PC-9 (cell line): Measurements from ENCODE around the gene EYA4. TPM values are rescaled to one million over a fixed set of nuclear protein-coding genes. Genes with fewer than 3 reads are reported as not detected.

ENCODE experiments used
- BruUV-seq: library from RNA; stranded (reverse); fragments of 400-500 nt; replicated peaks from 2 replicates; lab custom pipeline; 2021; lab: Mats Ljungman, UMichigan
- CTCF ChIA-PET: fragments of 300-600 bp; sonication (Branson Sonifier 250); formaldehyde crosslinking; loops from one replicate; lab custom pipeline; 2022; ENCODE audit warnings: antibody characterized with exemption; lab: Charles Lee
- POLR2A ChIA-PET: fragments of 300-600 bp; sonication (Branson Sonifier 250); formaldehyde crosslinking; loops from one replicate; lab custom pipeline; 2022; ENCODE audit warnings: antibody characterized with exemption; ENCODE audit not compliant: unreplicated experiment; lab: Charles Lee
- DNase-seq, 2 experiments: peaks; one replicate each; pipeline versions ENCODE4 v3.0.0 to v3.0.0-alpha.2; 2015 to 2022; ENCODE audit warnings: mixed read lengths in 1 of 2
- H2AFZ ChIP-seq: fragments of 200-600 bp; sonication (generic); 2 replicates; pipeline ENCODE4 v1.8.1; 2017; ENCODE audit warnings: antibody characterized with exemption
- H3F3A ChIP-seq: fragments of 200-600 bp; sonication (generic); 2 replicates; pipeline ENCODE4 v1.8.1; 2017; ENCODE audit warnings: antibody characterized with exemption, mild to moderate bottlenecking, low read depth; ENCODE audit not compliant: insufficient read depth
- H3K27ac ChIP-seq: fragments of 200-600 bp; sonication (generic); 2 replicates; pipeline ENCODE4 v1.6.1; 2016; ENCODE audit warnings: mixed run types
- H3K27me3 ChIP-seq: fragments of 200-600 bp; sonication (generic); 2 replicates; pipeline ENCODE4 v1.6.1; 2016; ENCODE audit warnings: low read depth, mixed run types; ENCODE audit not compliant: insufficient read depth
- H3K36me3 ChIP-seq: fragments of 200-600 bp; sonication (generic); 2 replicates; pipeline ENCODE4 v1.6.1; 2016; ENCODE audit warnings: low read depth, mixed run types
- H3K4me1 ChIP-seq: fragments of 200-600 bp; sonication (generic); replicated peaks from 2 replicates; pipeline ENCODE4 v1.6.1; 2016; ENCODE audit warnings: mixed run types; ENCODE audit not compliant: insufficient read depth
- H3K4me2 ChIP-seq: fragments of 200-600 bp; sonication (generic); 2 replicates; pipeline ENCODE4 v1.6.1; 2017; ENCODE audit warnings: mixed run types
- H3K4me3 ChIP-seq: fragments of 200-600 bp; sonication (generic); 2 replicates; pipeline ENCODE4 v1.6.1; 2016; ENCODE audit warnings: mixed run types
- H3K79me2 ChIP-seq: fragments of 200-600 bp; sonication (generic); 2 replicates; pipeline ENCODE4 v1.6.1; 2017; ENCODE audit warnings: low read depth, mixed run types
- H3K9me2 ChIP-seq: fragments of 200-600 bp; sonication (generic); 2 replicates; pipeline ENCODE4 v1.8.1; 2017; ENCODE audit warnings: mild to moderate bottlenecking; ENCODE audit not compliant: insufficient read depth
- H3K9me3 ChIP-seq: fragments of 200-600 bp; sonication (generic); 2 replicates; pipeline ENCODE4 v1.8.1; 2016; ENCODE audit warnings: low read depth; ENCODE audit not compliant: insufficient read depth
- H4K20me1 ChIP-seq: fragments of 200-600 bp; sonication (generic); 2 replicates; pipeline ENCODE4 v1.8.1; 2017; ENCODE audit not compliant: insufficient read depth
- EZH2 ChIP-seq: fragments of 200-600 bp; sonication (generic); IDR thresholded peaks from 2 replicates; pipeline ENCODE4 v1.8.0; 2017; ENCODE audit warnings: antibody characterized with exemption, low read depth
- intact Hi-C: fragments of 100-400 bp; cut with micrococcal nuclease; formaldehyde crosslinking; loops from one replicate; pipeline ENCODE4 v1.10.0; 2022; ENCODE audit not compliant: unreplicated experiment
- total RNA-seq: library from RNA; stranded (reverse); gene quantifications from 2 replicates; pipeline ENCODE4 v1.2.3, GENCODE V29; 2021
- TF ChIP-seq, protein P1 (sequence below): fragments of 200-600 bp; sonication (generic); conservative IDR thresholded peaks from 2 replicates; pipeline ENCODE4 v1.6.1; 2017; ENCODE audit warnings: mixed run types, antibody characterized with exemption, mild to moderate bottlenecking, moderate library complexity

The EYA4 gene
- total RNA-seq, 1 experiment from 2014 or later = 9.8 TPM

DNA sequence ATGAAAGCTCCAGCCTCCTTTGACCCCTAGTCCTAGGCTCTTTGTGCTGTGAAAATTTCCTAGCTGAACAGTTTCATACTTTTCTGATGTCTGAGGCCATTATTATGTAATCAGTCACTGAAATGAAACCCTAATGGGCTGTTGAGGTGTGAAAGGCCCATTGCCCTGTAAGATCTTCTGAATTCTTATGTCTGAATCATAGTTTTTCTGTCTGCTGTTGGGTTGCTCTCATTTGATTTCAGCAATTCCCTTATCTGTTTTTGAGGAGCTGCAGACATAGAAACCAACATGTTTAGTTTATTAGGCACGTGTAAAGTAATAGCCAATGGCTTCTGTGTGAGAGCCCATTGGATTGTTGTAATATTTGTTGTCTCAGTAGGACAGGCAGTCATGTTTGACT is 118.1 kb downstream of the EYA4 start:
- ChIA-PET POLR2A (no interaction called here), CTCF (no interaction called here)
- no peak overlapping the region for H3K4me3 ChIP-seq
- no peaks in the 10 kb centered on the region for H3K79me2 ChIP-seq
- intact Hi-C loops = no loop called here
- no peak overlapping the region for H2AFZ ChIP-seq
- no peak overlapping the region for H3K4me2 ChIP-seq
- H3K4me1 ChIP-seq = no peaks in the 10 kb centered on the region
- DNase-seq = no peak
- no peaks in the 10 kb centered on the region for H3K36me3 ChIP-seq
- H3K27ac ChIP-seq = no peak overlapping the region
- no peaks in the 10 kb centered on the region for H3K9me2 ChIP-seq
- no TSS peak for BruUV-seq
- H3K27me3 ChIP-seq = no peaks in the 10 kb centered on the region
- H3F3A ChIP-seq = no peaks in the 10 kb centered on the region
- H4K20me1 ChIP-seq = no peaks in the 10 kb centered on the region
- H3K9me3 ChIP-seq = no peaks in the 10 kb centered on the region
- no peak for TF ChIP-seq EZH2
- TF ChIP-seq, protein P1, sequence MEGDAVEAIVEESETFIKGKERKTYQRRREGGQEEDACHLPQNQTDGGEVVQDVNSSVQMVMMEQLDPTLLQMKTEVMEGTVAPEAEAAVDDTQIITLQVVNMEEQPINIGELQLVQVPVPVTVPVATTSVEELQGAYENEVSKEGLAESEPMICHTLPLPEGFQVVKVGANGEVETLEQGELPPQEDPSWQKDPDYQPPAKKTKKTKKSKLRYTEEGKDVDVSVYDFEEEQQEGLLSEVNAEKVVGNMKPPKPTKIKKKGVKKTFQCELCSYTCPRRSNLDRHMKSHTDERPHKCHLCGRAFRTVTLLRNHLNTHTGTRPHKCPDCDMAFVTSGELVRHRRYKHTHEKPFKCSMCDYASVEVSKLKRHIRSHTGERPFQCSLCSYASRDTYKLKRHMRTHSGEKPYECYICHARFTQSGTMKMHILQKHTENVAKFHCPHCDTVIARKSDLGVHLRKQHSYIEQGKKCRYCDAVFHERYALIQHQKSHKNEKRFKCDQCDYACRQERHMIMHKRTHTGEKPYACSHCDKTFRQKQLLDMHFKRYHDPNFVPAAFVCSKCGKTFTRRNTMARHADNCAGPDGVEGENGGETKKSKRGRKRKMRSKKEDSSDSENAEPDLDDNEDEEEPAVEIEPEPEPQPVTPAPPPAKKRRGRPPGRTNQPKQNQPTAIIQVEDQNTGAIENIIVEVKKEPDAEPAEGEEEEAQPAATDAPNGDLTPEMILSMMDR = no peak

DNA sequence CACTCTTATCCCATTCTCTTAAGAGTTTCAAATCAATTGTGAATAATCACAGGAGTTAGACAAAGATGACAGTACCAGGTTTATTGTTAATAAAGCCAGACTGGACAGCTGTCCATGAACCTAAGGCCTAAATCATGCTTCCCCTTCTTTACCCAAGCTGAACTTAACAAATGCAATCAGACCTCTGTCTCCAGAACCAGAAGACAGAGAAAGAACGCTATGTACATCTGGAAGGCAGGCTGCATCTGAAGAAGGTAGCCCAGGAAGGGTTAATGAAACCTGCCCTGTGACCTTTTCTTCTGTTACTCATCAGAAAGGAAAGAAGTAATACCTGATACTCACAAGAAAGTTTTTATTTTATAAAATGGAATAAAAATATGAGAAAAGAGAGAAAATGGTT is 118.6 kb downstream of the EYA4 start:
- H3K4me2 ChIP-seq = no peak overlapping the region
- TF ChIP-seq, protein P1 = no peak
- no peak for TF ChIP-seq EZH2
- ChIA-PET CTCF (no interaction called here), POLR2A (no interaction called here)
- H3K9me3 ChIP-seq = no peaks in the 10 kb centered on the region
- H3F3A ChIP-seq = no peaks in the 10 kb centered on the region
- no peak overlapping the region for H3K4me3 ChIP-seq
- no peak overlapping the region for H3K27ac ChIP-seq
- no peak for DNase-seq
- H3K4me1 ChIP-seq = no peaks in the 10 kb centered on the region
- BruUV-seq = no TSS peak
- no peaks in the 10 kb centered on the region for H3K27me3 ChIP-seq
- no peaks in the 10 kb centered on the region for H3K36me3 ChIP-seq
- no peaks in the 10 kb centered on the region for H4K20me1 ChIP-seq
- H3K9me2 ChIP-seq = no peaks in the 10 kb centered on the region
- H3K79me2 ChIP-seq = no peaks in the 10 kb centered on the region
- no peak overlapping the region for H2AFZ ChIP-seq
- intact Hi-C loops = no loop called here

GRCh38 chr6:133360194-133360593 is 119.0 kb downstream of the EYA4 start:
- no peak overlapping the region for H3K4me3 ChIP-seq
- no TSS peak for BruUV-seq
- no peak for TF ChIP-seq EZH2
- TF ChIP-seq, protein P1 = no peak
- H2AFZ ChIP-seq = no peak overlapping the region
- H3K36me3 ChIP-seq = no peaks in the 10 kb centered on the region
- no peak overlapping the region for H3K27ac ChIP-seq
- H3K9me3 ChIP-seq = no peaks in the 10 kb centered on the region
- ChIA-PET CTCF (no interaction called here), POLR2A (interaction anchor here (0.6 kb wide), 1 partner anchor 23 kb away, joined by 4 read pairs; no protein-coding TSS in a partner anchor)
- no peaks in the 10 kb centered on the region for H3K79me2 ChIP-seq
- no peaks in the 10 kb centered on the region for H3K4me1 ChIP-seq
- H3K27me3 ChIP-seq = no peaks in the 10 kb centered on the region
- intact Hi-C loops = no loop called here
- H4K20me1 ChIP-seq = no peaks in the 10 kb centered on the region; the same call in 1 of the 2 replicates
- H3K4me2 ChIP-seq = no peak overlapping the region
- no peak for DNase-seq
- no peaks in the 10 kb centered on the region for H3K9me2 ChIP-seq
- H3F3A ChIP-seq = no peaks in the 10 kb centered on the region
